Activated naive CD4-positive, alpha-beta T cell (primary cell): ENCODE data around the gene COL16A1.
A peak's percentile ranks its signal among the peaks of the same experiment; 100 is the strongest.

ENCODE experiments used
- DNase-seq, 4 experiments: peaks; one replicate each; lab custom pipeline; 2025; lab: John Stamatoyannopoulos, UW

Gene COL16A1

DNA sequence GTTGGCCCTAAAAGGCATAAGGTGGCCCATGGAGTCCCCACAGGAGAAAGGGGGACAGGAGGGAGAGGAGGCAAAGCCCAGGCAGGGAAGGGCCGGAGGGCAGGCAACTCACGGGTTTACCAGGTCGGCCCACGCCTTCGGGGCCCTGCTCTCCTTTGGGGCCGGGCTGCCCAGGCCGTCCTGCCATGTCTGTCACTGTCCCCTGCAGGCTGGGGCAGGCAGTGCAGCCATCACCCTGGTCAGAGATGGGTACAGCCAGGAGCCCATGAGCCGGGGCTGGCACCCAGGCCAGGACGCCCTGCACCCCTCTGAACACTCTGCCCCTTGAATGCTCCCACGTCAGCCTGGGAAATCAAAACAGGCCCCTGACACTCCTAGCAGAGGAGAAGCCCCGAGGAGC is 19.8 kb downstream of the COL16A1 start:
- no peak for DNase-seq

- DNase-seq = no peak
Observed at GRCh38 chr1:31681415-31681814, 22.4 kb downstream of the COL16A1 start.

GRCh38 chr1:31679676-31680230 is 24.1 kb downstream of the COL16A1 start:
- no peak for DNase-seq

GRCh38 chr1:31679091-31679490 is 24.7 kb downstream of the COL16A1 start:
- DNase-seq = no peak

DNA sequence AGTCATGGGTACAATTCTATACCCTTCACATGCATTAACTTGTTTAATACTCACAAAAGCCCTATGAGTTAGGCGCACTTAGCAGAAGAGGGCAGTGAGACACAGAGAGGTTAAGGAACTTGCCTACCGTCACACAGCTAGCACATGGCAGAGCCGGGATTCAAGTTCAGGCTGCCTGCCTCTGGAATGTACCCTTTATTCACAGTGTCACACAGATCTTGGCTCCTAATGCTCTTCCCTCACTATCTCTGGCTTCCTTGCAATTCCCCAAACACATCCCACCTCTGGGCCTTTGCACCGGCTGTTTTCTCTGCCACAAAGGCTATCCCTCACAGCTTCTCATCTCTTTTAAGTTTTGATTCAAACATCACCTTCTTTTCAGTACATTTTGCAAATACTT is 25.1 kb downstream of the COL16A1 start:
- DNase-seq = no peak

DNA sequence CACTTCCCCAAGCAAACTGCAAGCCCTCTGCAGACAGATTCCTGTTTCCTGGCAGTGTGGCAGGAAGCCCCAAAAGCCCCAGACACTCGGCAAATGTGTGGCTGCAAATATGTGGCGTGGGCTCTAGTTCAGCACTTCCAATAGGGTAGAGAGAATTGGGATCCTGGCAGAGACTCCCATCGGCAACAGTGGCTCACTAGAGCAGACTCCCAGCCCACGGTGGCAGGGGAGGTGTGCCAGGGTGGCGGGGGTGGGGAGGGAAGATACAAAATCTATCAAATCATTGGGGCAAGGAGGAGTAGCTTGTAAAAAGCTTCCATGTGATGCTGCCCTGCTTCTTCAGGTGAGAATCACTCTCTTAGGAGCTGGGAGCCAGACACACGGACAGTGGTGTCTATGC is 25.9 kb downstream of the COL16A1 start:
- DNase-seq = no peak

- no peak for DNase-seq
Observed at GRCh38 chr1:31677401-31677800, 26.4 kb downstream of the COL16A1 start.

DNA sequence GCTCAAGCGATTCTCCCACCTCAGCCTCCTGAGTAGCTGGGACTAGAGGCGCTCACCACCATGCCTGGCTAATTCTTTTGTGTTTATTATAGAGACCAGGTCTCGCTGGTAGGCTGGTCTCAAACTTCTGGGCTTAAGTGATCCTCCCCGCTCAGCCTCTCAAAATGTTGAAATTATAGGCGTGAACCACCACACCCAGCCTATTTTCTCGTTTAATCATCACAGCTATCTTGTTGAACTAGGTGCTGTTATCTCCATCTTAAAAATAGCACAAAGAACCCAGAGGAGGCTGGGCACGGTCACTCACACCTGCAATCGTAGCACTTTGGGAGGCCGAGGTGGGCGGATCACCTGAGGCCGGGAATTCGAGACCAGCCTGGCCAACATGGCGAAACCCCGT is 28.1 kb downstream of the COL16A1 start:
- no peak for DNase-seq

- DNase-seq = no peak
Observed at GRCh38 chr1:31675161-31675560, 28.7 kb downstream of the COL16A1 start.

DNA sequence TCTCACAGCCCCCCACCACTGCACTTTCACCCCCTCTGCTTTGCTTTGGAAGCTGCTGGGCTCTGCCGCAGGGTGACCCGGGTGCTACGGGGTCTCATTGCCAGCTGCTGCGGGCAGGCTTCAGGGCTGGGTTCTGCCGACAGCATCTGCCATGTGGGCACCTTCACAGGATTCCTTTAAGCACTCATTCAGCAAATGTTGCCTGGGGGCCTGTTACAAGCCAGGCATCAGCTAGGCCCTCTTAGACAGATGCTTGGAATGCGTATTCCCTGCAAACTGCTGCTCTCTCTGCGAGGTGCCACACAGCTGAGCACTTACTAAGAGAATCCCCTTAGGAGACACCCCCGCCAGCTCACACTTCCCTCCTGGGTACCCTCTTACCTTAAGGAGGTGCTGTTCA is 29.2 kb downstream of the COL16A1 start:
- no peak for DNase-seq

DNA sequence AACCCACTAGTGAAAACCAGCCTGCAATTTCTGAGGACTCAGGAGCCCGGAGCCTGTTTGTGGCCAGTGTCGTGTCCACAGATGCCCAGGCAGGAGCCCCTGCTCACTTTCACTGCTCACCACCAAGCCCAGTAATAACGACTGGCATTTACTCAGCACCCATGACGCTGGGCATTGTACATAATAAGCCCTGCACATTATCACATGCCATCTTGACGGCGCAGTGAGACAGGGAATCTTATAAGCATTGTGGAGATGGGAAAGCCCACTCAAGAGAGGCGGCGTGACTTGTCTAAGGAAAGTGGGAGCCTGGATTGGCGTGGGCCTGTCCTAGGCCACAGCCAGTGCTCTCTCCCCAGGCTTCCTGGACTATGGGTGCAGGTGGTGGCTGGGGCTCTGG is 30.4 kb downstream of the COL16A1 start:
- no peak for DNase-seq

DNA sequence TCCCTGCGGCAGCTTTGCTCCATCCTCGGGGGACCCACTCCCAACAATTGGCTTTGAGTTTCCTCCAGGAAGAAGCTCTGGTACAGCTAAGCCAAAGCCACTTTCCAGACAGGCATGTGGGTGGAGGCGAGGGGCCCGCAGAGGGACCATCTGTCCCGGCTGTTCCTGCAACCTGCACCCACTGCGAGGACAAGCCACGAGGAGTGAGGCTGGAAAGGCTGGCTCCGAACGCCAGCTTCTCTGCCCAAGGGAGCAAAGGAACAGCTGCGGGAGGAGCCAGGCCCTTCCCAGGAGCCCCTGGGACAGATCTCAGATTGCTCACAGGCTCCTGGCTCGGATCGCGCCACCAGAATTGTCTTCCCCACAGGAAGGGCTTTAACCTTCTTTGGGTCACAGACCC is 30.8 kb downstream of the COL16A1 start:
- no peak for DNase-seq

GRCh38 chr1:31671561-31672201 is 32.1 kb downstream of the COL16A1 start:
- no peak for DNase-seq

- no peak for DNase-seq
Observed at GRCh38 chr1:31671147-31671546, 32.7 kb downstream of the COL16A1 start.

- DNase-seq = no peak
Observed at GRCh38 chr1:31670593-31670964, 33.2 kb downstream of the COL16A1 start.

- DNase-seq = peak in 1 of 4 experiments; percentile 22
Observed at GRCh38 chr1:31669786-31670592, 33.8 kb downstream of the COL16A1 start.

GRCh38 chr1:31669433-31669785 is 34.4 kb downstream of the COL16A1 start:
- no peak for DNase-seq

- no peak for DNase-seq
Observed at GRCh38 chr1:31668303-31668883, 35.4 kb downstream of the COL16A1 start.

GRCh38 chr1:31667065-31667785 is 36.6 kb downstream of the COL16A1 start:
- no peak for DNase-seq

- no peak for DNase-seq
Observed at GRCh38 chr1:31666263-31666963, 37.4 kb downstream of the COL16A1 start.

DNA sequence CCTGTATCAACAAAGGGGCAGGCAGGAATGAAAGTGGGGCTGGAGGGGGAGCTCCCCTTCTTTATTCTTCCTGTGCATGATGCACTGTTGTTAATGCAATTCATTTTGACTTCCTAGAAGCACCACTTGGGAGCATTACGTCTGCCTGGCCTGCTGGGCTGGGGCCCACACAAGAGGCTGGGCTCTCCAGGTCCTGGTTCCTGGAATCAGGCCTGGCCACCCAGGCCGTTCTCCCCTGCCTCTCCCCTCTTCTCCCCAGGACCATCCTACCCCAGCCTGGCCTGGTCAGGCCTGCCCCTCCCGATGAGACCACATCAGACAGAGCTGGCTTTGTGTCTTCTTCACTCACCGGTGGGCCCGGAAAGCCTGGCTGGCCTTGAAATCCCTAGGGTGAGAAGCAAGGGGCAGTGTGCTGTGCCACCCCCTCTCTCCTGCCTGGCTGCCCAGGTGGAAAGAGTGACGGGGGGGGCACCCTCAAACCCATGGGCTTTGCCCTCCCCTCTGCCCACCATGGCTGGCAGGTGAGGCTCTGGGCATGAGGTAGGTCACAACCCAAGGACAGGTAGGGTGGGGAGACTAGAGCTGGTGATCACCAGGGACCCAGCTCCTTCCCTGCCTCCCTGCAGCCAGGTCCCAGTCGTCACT is 38.5 kb downstream of the COL16A1 start:
- DNase-seq = no peak
